HepG2 (cell line): ENCODE measurements around the gene SV2A. TPM values are rescaled to one million over a fixed set of nuclear protein-coding genes. Genes with fewer than 3 reads are reported as not detected.

Experiments
- ATAC-seq: fragments of 200-7000 bp; cut with Tn5 transposase; 3 replicates; pipeline ENCODE4 v1.9.1; 2020; ENCODE audit warnings: mild to moderate bottlenecking, moderate library complexity
- BruUV-seq: library from RNA; stranded (reverse); fragments of 400-500 nt; replicated peaks from 2 replicates; lab custom pipeline; 2021; lab: Mats Ljungman, UMichigan
- CTCF ChIA-PET: fragments of 300-600 bp; formaldehyde crosslinking; extraction: SDS; loops from one replicate; lab custom pipeline; 2021; ENCODE audit warnings: low total read pairs, inconsistent platforms, low intra/inter-chr PET ratio; lab: Yijun Ruan, JAX
- POLR2A ChIA-PET: fragments of 350-600 bp; sonication (Branson Sonifier 250); formaldehyde crosslinking; loops from one replicate; lab custom pipeline; 2020; ENCODE audit warnings: antibody characterized with exemption, inconsistent platforms; lab: Yijun Ruan, JAX
- DNase-seq: peaks from one replicate; pipeline ENCODE4 v3.0.0-alpha.2; 2015; ENCODE audit warnings: low spot score
- FAIRE-seq: peaks from 3 replicates; lab custom pipeline; 2011; peaks lifted over from hg19 to GRCh38; lab: Jason Lieb, UNC
- H2AFZ ChIP-seq: one replicate; pipeline ENCODE4 v1.6.1; 2011; ENCODE audit warnings: low read length, inconsistent platforms
- H3K27ac ChIP-seq: fragments of 300-600 bp; 3 replicates; pipeline ENCODE4 v1.8.0; 2011; ENCODE audit warnings: mixed run types, mild to moderate bottlenecking, mixed read lengths, low read length, inconsistent platforms; ENCODE audit not compliant: insufficient read depth; ENCODE audit errors: extremely low read length
- H3K27me3 ChIP-seq, 2 experiments: fragments of 200-600 bp in 1 of 2; 2 replicates in 1 of 2; 3 replicates in 1 of 2; pipeline versions ENCODE4 v1.6.0 to v1.8.0; 2011; ENCODE audit warnings: low read length in 2 of 2, mild to moderate bottlenecking in 2 of 2, moderate library complexity in 2 of 2, inconsistent platforms in 1 of 2; ENCODE audit not compliant: insufficient read depth in 2 of 2, control insufficient read depth in 1 of 2
- H3K36me3 ChIP-seq, 2 experiments: fragments of 200-600 bp in 1 of 2; replicated peaks in 1 of 2; 2 replicates in 1 of 2; 3 replicates in 1 of 2; pipeline versions ENCODE4 v1.5.1 to v1.8.0; 2011; ENCODE audit warnings: low read length in 2 of 2, inconsistent platforms in 1 of 2; ENCODE audit not compliant: insufficient read depth in 2 of 2, control insufficient read depth in 1 of 2
- H3K4me1 ChIP-seq: 2 replicates; pipeline ENCODE4 v1.5.1; 2012; ENCODE audit warnings: low read length, inconsistent platforms; ENCODE audit not compliant: insufficient read depth
- H3K4me2 ChIP-seq: 2 replicates; pipeline ENCODE4 v1.6.0; 2011; ENCODE audit warnings: low read depth, low read length, inconsistent platforms
- H3K4me3 ChIP-seq, 3 experiments: fragments of 200-600 bp in 1 of 3; sonication (generic), shearing (Covaris generic) in 1 of 3; replicated peaks in 1 of 3; 2 replicates each; pipeline ENCODE4 v1.5.1; 2011 to 2016; ENCODE audit warnings: low read length in 3 of 3, inconsistent platforms in 2 of 3, low read depth in 2 of 3, mild to moderate bottlenecking in 2 of 3, control low read depth in 1 of 3, mixed read lengths in 1 of 3; ENCODE audit not compliant: insufficient read depth in 1 of 3
- H3K79me2 ChIP-seq: one replicate; pipeline ENCODE4 v1.6.1; 2011; ENCODE audit warnings: low read length, inconsistent platforms; ENCODE audit not compliant: insufficient read depth
- H3K9ac ChIP-seq: 2 replicates; pipeline ENCODE4 v1.6.0; 2011; ENCODE audit warnings: mild to moderate bottlenecking, low read depth, low read length, inconsistent platforms; ENCODE audit not compliant: insufficient read depth
- H3K9me3 ChIP-seq: 2 replicates; pipeline ENCODE4 v1.5.1; 2012; ENCODE audit warnings: mild to moderate bottlenecking, low read length
- H4K20me1 ChIP-seq: 2 replicates; pipeline ENCODE4 v1.6.0; 2011; ENCODE audit warnings: inconsistent platforms, mild to moderate bottlenecking, low read length, moderate library complexity; ENCODE audit not compliant: insufficient read depth
- GZF1 ChIP-seq: sonication (generic); formaldehyde crosslinking; IDR thresholded peaks from 2 replicates; pipeline ENCODE4 v1.5.1; 2020; ENCODE audit warnings: mild to moderate bottlenecking, missing genetic modification reagents
- IRF2 ChIP-seq: IDR thresholded peaks from 2 replicates; pipeline ENCODE4 v1.6.1; 2018; ENCODE audit warnings: missing genetic modification reagents, missing compliant biosample characterization
- KDM6A ChIP-seq: IDR thresholded peaks from 2 replicates; pipeline ENCODE4 v1.6.1; 2016; ENCODE audit warnings: low read depth
- MED13 ChIP-seq: sonication (generic); formaldehyde crosslinking; IDR thresholded peaks from 2 replicates; pipeline ENCODE4 v1.5.0; 2020; ENCODE audit warnings: missing genetic modification reagents
- SOX6 ChIP-seq, 2 experiments: fragments of 450-650 bp in 1 of 2; sonication (generic) in 1 of 2; formaldehyde crosslinking in 1 of 2; IDR thresholded peaks; 2 replicates each; pipeline versions ENCODE4 v1.4.0 to v1.6.1; 2017 to 2020; ENCODE audit warnings: antibody characterized with exemption in 1 of 2, mild to moderate bottlenecking in 1 of 2, missing genetic modification reagents in 1 of 2
- STAT5B ChIP-seq: sonication (generic); formaldehyde crosslinking; IDR thresholded peaks from 2 replicates; pipeline ENCODE4 v1.4.0; 2020; ENCODE audit warnings: missing genetic modification reagents
- TGIF2 ChIP-seq: IDR thresholded peaks from 2 replicates; pipeline ENCODE4 v1.6.1; 2016; ENCODE audit warnings: control low read depth, missing compliant biosample characterization
- ZNF160 ChIP-seq: sonication (generic); formaldehyde crosslinking; IDR thresholded peaks from 2 replicates; pipeline ENCODE4 v1.8.0; 2022; ENCODE audit warnings: mild to moderate bottlenecking, inconsistent platforms, missing genetic modification reagents
- ZNF207 ChIP-seq: fragments of 450-650 bp; IDR thresholded peaks from 2 replicates; pipeline ENCODE4 v1.6.1; 2016; ENCODE audit warnings: antibody characterized with exemption, borderline replicate concordance
- ZNF260 ChIP-seq: sonication (generic); formaldehyde crosslinking; IDR thresholded peaks from 2 replicates; pipeline ENCODE4 v1.4.0; 2020; ENCODE audit warnings: missing genetic modification reagents, low read depth, mild to moderate bottlenecking, borderline replicate concordance
- WGBS: methylation state at CpG from one replicate; pipeline ENCODE4 v1.1.6; 2017; ENCODE audit warnings: low lambda C conversion rate; 5-methylcytosine and 5-hydroxymethylcytosine counted together
- in situ Hi-C: cut with HindIII; loops from 2 replicates; pipeline ENCODE4 v1.10.0; 2017; ENCODE audit warnings: low pct_unique_long_range_greater_than_20kb; ENCODE audit not compliant: extremely low pct_ligation_motif_present
- intact Hi-C: fragments of 100-400 bp; cut with micrococcal nuclease; formaldehyde crosslinking; loops from one replicate; pipeline ENCODE4 v1.10.0; 2022; ENCODE audit not compliant: unreplicated experiment
- polyA plus RNA-seq, 8 experiments: library from polyadenylated mRNA; depleted of rRNA in 3 of 8; stranded (reverse) in 7 of 8; unstranded in 1 of 8; fragments of >200 nt; fragmentation: Illumina TruSeq in 4 of 8; extraction: Trizol in 4 of 8; gene quantifications; 2 replicates each; pipeline versions ENCODE4 v1.2.1 to v1.2.3, GENCODE V29; 2011 to 2016; ENCODE audit warnings: low read depth in 4 of 8, missing spikeins in 1 of 8, mixed read lengths in 1 of 8; ENCODE audit not compliant: insufficient read depth in 1 of 8
- total RNA-seq, 5 experiments: library from RNA; depleted of rRNA; stranded (reverse); fragments of >200 nt; fragmentation: Illumina TruSeq; extraction: Trizol; gene quantifications; 2 replicates each; pipeline ENCODE4 v1.2.3, GENCODE V29; 2016; ENCODE audit warnings: low read depth in 1 of 5
- TF ChIP-seq, protein P1 (sequence below): sonication (generic); formaldehyde crosslinking; IDR thresholded peaks from 2 replicates; pipeline ENCODE4 v1.4.0; 2020; ENCODE audit warnings: missing genetic modification reagents, borderline replicate concordance
- TF ChIP-seq, protein P2 (sequence below): sonication (generic); formaldehyde crosslinking; IDR thresholded peaks from 2 replicates; pipeline ENCODE4 v1.9.0; 2021; ENCODE audit warnings: missing genetic modification reagents, borderline replicate concordance
- TF ChIP-seq, protein P3 (sequence below): sonication (generic); formaldehyde crosslinking; IDR thresholded peaks from 2 replicates; pipeline ENCODE4 v1.8.0; 2022; ENCODE audit warnings: missing genetic modification reagents, low read depth, mild to moderate bottlenecking, borderline replicate concordance
- TF ChIP-seq, protein P4 (sequence below): IDR thresholded peaks from 2 replicates; pipeline ENCODE4 v1.6.1; 2016; ENCODE audit warnings: mild to moderate bottlenecking, missing biosample characterization, missing genetic modification reagents
- TF ChIP-seq, protein P5 (sequence below): sonication (generic); formaldehyde crosslinking; IDR thresholded peaks from 2 replicates; pipeline ENCODE4 v1.4.0; 2020; ENCODE audit warnings: missing genetic modification reagents

SV2A gene
- total and polyA plus RNA-seq, 2 of the 13 experiments (the other 11 are each of a cell fraction or from before 2014, with no cell fraction given): 0.84 to 1.9 TPM

DNA sequence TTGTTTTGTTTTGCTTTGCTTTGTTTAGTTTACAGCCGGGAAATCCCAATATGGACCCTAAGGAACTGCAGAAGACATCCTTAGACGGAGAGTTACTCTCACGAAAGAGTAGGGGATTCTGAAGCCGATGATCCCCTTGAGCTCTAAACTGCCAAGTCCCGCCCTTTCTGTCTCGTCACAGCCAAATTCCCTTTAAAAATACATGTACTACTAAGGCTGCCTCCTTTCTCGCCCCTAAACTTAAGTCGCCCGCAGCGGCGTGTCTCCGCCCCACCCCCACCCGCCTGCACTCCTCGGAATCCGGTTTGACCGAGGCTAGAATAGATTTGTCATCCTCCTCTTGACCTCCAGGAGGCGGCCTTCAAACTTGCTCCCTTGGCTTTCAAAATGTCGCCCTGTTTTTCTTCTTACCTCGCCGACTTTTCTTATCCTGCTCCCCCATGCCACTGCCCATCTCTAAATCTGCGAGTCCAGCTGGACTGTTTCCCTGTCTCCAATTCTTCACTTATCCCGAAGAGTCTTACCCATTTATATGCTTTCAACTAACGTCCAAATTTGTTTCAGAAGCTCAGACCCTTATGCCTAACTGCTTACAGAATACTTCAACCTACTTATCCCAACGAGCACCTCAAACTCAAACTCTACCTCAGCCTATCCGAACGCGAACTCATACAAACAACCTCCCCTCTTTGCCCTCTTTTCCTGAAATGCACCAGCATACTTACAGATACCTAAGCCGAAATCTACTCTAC is 29.2 kb downstream of the SV2A start:
- no peaks in the 10 kb centered on the region for H3K36me3 ChIP-seq
- peak overlapping the region; percentile 87 for H3K9ac ChIP-seq
- no peaks in the 10 kb centered on the region for H4K20me1 ChIP-seq
- FAIRE-seq: no peak
- peak overlapping the region; percentile 63 to 76 (median 63) for H3K4me3 ChIP-seq
- WGBS: 2% methylated on average over 28 of the region's 28 CpGs
- DNase-seq: peak; percentile 76
- H3K4me2 ChIP-seq: peak overlapping the region; percentile 93
- H3K27ac ChIP-seq: peak overlapping the region; percentile 95
- peaks cover 35% of the 10 kb centered on the region for H3K4me1 ChIP-seq
- POLR2A ChIA-PET: interaction anchor here (0.9 to 5.4 kb wide), 20 partner anchors 8 to 1651 kb away, joined by 3 to 74 read pairs (median 8); partner anchors contain the start of genes BOLA1, MTMR11, OTUD7B and VPS45
- in situ Hi-C loops: no loop called here
- peak; percentile 1; the same call in 2 of the 3 replicates for ATAC-seq
- no TSS peak for BruUV-seq
- H3K79me2 ChIP-seq: peaks cover 3% of the 10 kb centered on the region
- no peaks in the 10 kb centered on the region; a peak in 1 of 5 replicates for H3K27me3 ChIP-seq
- no peaks in the 10 kb centered on the region for H3K9me3 ChIP-seq
- peak overlapping the region; percentile 59 for H2AFZ ChIP-seq
- CTCF ChIA-PET: interaction anchor here (0.8 to 1.5 kb wide), 3 partner anchors 54 to 298 kb away, joined by 4 to 6 read pairs (median 5); no protein-coding TSS in a partner anchor
- intact Hi-C loops: loop anchor here (1.0 kb wide), 2 partner anchors 54 to 162 kb away; no protein-coding TSS in a partner anchor
- TF ChIP-seq TGIF2: no peak
- TF ChIP-seq ZNF260 (CRISPR knock-in tag): no peak
- TF ChIP-seq, protein P1, sequence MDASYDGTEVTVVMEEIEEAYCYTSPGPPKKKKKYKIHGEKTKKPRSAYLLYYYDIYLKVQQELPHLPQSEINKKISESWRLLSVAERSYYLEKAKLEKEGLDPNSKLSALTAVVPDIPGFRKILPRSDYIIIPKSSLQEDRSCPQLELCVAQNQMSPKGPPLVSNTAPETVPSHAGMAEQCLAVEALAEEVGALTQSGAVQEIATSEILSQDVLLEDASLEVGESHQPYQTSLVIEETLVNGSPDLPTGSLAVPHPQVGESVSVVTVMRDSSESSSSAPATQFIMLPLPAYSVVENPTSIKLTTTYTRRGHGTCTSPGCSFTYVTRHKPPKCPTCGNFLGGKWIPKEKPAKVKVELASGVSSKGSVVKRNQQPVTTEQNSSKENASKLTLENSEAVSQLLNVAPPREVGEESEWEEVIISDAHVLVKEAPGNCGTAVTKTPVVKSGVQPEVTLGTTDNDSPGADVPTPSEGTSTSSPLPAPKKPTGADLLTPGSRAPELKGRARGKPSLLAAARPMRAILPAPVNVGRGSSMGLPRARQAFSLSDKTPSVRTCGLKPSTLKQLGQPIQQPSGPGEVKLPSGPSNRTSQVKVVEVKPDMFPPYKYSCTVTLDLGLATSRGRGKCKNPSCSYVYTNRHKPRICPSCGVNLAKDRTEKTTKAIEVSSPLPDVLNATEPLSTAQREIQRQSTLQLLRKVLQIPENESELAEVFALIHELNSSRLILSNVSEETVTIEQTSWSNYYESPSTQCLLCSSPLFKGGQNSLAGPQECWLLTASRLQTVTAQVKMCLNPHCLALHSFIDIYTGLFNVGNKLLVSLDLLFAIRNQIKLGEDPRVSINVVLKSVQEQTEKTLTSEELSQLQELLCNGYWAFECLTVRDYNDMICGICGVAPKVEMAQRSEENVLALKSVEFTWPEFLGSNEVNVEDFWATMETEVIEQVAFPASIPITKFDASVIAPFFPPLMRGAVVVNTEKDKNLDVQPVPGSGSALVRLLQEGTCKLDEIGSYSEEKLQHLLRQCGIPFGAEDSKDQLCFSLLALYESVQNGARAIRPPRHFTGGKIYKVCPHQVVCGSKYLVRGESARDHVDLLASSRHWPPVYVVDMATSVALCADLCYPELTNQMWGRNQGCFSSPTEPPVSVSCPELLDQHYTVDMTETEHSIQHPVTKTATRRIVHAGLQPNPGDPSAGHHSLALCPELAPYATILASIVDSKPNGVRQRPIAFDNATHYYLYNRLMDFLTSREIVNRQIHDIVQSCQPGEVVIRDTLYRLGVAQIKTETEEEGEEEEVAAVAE: peak; percentile 26
- 0 out of 2 replicates have a peak, but pooled peaks have one; percentile 30 for TF ChIP-seq ZNF160
- TF ChIP-seq GZF1: 0 out of 2 replicates have a peak, but pooled peaks have one; percentile 32
- no peak for TF ChIP-seq ZNF207
- TF ChIP-seq, protein P2, sequence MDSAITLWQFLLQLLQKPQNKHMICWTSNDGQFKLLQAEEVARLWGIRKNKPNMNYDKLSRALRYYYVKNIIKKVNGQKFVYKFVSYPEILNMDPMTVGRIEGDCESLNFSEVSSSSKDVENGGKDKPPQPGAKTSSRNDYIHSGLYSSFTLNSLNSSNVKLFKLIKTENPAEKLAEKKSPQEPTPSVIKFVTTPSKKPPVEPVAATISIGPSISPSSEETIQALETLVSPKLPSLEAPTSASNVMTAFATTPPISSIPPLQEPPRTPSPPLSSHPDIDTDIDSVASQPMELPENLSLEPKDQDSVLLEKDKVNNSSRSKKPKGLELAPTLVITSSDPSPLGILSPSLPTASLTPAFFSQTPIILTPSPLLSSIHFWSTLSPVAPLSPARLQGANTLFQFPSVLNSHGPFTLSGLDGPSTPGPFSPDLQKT (CRISPR knock-in tag): no peak
- no peak for TF ChIP-seq STAT5B (CRISPR knock-in tag)
- TF ChIP-seq IRF2 (CRISPR knock-in tag): no peak
- TF ChIP-seq, protein P3, sequence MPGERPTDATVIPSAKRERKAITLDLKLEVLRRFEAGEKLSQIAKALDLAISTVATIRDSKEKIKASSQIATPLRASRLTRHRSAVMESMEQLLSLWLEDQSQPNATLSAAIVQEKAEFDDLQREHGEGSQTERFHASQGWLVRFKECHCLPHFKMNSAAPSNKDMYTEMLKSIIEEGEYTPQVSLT: no peak
- TF ChIP-seq KDM6A (CRISPR knock-in tag): no peak
- TF ChIP-seq, protein P4, sequence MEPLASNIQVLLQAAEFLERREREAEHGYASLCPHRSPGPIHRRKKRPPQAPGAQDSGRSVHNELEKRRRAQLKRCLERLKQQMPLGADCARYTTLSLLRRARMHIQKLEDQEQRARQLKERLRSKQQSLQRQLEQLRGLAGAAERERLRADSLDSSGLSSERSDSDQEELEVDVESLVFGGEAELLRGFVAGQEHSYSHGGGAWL (CRISPR knock-in tag): no peak
- TF ChIP-seq MED13: 0 out of 2 replicates have a peak, but pooled peaks have one; percentile 69
- TF ChIP-seq, protein P5, sequence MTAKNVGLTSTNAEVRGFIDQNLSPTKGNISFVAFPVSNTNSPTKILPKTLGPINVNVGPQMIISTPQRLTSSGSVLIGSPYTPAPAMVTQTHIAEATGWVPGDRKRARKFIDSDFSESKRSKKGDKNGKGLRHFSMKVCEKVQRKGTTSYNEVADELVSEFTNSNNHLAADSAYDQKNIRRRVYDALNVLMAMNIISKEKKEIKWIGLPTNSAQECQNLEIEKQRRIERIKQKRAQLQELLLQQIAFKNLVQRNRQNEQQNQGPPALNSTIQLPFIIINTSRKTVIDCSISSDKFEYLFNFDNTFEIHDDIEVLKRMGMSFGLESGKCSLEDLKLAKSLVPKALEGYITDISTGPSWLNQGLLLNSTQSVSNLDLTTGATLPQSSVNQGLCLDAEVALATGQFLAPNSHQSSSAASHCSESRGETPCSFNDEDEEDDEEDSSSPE: peak; percentile 22; the same call in 1 of the 2 replicates
- TF ChIP-seq SOX6 (IDR thresholded peaks at IDR 0.05): no peak
- peak; percentile 6; the same call in 1 of the 2 replicates for TF ChIP-seq SOX6 (CRISPR knock-in tag; IDR thresholded peaks at IDR 0.05)
